HG02870 (cell line): ENCODE results near the gene CMTM2.
"Not testable (repeated sequence)": the region's sequence is repeated elsewhere in the genome, so short reads cannot be mapped to it uniquely, and the experiment has no call there.

Experiments used
- ATAC-seq: cut with Tn5 transposase; IDR thresholded peaks from one replicate; pipeline ENCODE4 v1.9.1; 2021; ENCODE audit warnings: mild to moderate bottlenecking, moderate library complexity; ENCODE audit not compliant: unreplicated experiment

Gene CMTM2

DNA sequence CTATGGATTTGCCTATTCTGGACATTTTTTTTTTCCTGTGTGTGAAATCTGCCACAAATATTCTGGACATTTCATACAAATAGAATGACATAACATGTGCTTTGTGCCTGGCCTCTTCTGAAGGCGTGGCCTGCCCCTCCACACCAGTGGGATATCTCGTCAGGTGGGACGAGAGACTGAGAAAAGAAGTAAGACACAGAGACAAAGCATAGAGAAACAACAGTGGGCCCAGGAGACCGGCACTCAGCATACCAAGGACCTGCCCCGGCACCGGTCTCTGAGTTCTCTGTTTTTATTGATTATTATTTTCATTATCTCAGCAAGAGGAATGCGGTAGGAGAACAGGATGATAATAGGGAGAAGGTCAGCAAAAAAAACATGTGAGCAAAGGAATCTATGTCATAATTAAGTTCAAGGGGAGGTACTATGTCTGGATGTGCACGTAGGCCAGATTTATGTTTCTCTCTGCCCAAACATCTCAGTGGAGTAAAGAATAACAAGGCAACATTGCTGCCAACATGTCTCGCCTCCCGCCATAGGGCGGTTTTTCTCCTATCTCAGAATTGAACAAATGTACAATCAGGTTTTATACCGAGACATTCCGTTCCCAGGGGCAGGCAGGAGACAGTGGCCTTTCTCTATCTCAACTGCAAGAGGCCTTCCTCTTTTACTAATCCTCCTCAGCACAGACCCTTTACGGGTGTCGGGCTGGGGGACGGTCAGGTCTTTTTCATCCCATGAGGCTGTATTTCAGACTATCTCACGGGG lies 48.5 kb downstream of the CMTM2 start:
- ATAC-seq = not testable (repeated sequence)

DNA sequence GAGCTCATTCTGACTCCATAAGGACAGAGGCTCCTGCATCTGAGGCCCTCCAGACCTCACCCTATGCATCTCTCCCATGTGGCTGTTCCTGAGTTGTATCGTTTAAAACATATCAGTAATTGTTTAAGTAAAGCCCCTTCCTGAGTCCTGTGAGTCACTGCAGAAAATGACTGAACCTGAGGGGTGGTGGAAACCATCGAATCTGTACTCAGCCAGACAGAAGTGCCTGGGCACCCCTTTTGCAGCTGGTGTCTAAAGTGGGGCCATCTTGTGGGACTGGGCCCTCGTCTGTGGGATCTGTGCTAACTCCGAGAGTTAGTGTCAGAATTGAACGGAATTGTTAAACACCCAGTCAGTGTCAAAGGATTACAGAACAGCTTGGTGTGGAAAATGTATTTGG lies 50.6 kb downstream of the CMTM2 start:
- no peak for ATAC-seq

GRCh38 chr16:66630561-66631260 lies 51.4 kb downstream of the CMTM2 start:
- not testable (repeated sequence) for ATAC-seq

- not testable (repeated sequence) for ATAC-seq
Measured at GRCh38 chr16:66631558-66631957, 52.3 kb downstream of the CMTM2 start.

DNA sequence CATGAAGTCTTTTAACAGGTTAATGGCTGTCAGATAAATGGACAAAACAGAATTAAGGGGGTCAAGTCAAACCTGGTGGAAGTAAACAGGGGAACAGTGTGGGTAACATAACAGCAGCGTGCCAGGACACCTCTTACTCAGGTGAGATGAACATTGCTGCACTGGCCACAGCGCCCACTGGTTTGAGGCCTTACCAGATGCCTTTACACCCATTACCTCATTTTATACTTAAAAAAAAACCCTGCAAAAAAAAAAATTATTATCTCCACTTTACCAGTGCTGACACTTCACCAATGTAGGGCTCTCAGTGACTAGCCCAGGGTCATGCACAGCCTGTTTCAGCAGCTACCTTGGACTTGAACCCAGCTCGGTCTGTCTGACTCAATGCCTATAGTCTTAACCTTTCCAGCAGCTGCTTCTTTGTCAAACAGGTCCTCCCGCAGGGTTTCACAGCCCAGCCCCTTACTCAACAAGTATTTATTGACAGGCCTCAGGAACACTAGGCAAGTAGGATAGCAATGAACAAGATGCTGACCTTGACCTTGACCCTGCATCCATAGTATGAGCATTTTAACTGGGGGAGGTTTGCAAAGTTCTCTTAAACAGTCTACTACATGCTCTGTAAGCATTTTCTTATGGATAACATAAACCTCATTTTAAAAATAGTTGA lies 55.4 kb downstream of the CMTM2 start:
- ATAC-seq = no peak

DNA sequence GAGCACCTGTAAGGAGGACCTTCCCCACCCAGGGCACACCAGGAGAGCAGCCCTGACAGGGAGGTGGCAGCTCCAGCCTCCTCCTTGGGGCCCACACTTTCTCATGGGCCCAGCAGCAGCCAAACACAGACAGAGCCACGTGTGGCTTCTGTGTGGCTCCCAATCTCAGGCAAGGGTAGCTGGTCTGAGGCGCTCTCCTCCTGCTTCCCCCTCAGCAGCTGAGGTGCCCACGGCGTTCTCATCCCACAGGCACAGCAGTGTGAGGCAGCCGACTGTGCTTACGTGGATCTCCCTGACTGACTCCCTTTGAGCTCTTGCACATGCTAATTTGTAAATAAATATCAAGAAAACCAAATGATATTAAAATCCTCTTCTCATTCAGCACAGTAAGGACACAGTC lies 56.1 kb downstream of the CMTM2 start:
- ATAC-seq = no peak

- ATAC-seq = no peak
Measured at GRCh38 chr16:66636199-66636598, 56.9 kb downstream of the CMTM2 start.

GRCh38 chr16:66637806-66638205 lies 58.5 kb downstream of the CMTM2 start:
- ATAC-seq = no peak
